Activated T-cell treated with anti-CD3 and anti-CD28 coated beads, Interleukin-2, amount 50 U/mL, for 4 hours (primary cell): ENCODE data around the gene AGBL4. TPM values are rescaled to one million over a fixed set of nuclear protein-coding genes. Genes with fewer than 3 reads are reported as not detected.

Experiments
- ATAC-seq, 2 donors: fragments of 200-7000 bp; cut with Tn5 transposase; one replicate each; pipeline ENCODE4 v1.10.0; 2021
- DNase-seq: peaks from one replicate; pipeline ENCODE4 v3.0.0-alpha.2; 2020
- H3K27me3 Mint-ChIP-seq: one replicate; pipeline ENCODE4 v1.8.0; 2021; ENCODE audit warnings: low read depth, mixed read lengths
- H3K36me3 Mint-ChIP-seq: one replicate; pipeline ENCODE4 v1.8.0; 2022; ENCODE audit warnings: mixed read lengths; ENCODE audit not compliant: insufficient read depth
- H3K4me1 Mint-ChIP-seq: one replicate; pipeline ENCODE4 v1.8.0; 2021; ENCODE audit warnings: low read depth, mixed read lengths
- H3K4me3 Mint-ChIP-seq: one replicate; pipeline ENCODE4 v1.8.0; 2021; ENCODE audit warnings: mild to moderate bottlenecking, moderate library complexity, mixed read lengths
- H3K9me3 Mint-ChIP-seq: one replicate; pipeline ENCODE4 v1.8.0; 2021; ENCODE audit warnings: mixed read lengths
- total RNA-seq, 3 donors: library from RNA; stranded (reverse); gene quantifications; one replicate each; pipeline ENCODE4 v1.2.1, GENCODE V29; 2021

The AGBL4 gene
- total RNA-seq, 3 donors from 2014 or later, result not detected

DNA sequence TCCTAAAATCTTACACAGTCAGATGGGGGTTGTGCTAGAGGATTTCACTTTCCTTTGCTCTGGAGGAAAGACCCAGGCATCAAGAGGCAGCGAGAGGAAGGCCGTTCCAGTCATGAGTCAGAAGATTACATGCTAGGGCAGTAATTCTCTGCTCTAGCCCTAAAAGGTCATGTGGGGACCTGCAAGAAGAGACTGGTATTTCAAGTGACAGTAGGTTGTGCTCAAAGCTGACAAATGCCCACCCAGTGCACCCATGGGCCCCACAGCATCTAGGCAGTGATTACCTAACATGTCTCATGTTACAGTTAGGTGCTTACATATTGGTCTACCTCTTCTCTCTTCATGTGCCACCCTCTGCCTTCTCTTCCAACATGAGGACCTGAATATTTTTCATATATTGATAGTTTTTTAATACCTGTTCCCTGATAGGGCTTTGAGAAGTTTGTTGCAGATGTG lies 1147.4 kb downstream of the AGBL4 start:
- ATAC-seq (no peak), DNase-seq (no peak)
- Mint-ChIP-seq H3K4me3 (no peak overlapping the region), H3K9me3 (no peaks in the 10 kb centered on the region), H3K27me3 (peaks cover 2% of the 10 kb centered on the region), H3K36me3 (no peaks in the 10 kb centered on the region), H3K4me1 (no peaks in the 10 kb centered on the region)

GRCh38 chr1:48875552-48876329 lies 1148.0 kb downstream of the AGBL4 start:
- no peaks in the 10 kb centered on the region for H3K9me3 Mint-ChIP-seq
- H3K27me3 Mint-ChIP-seq, result peaks cover 2% of the 10 kb centered on the region
- H3K36me3 Mint-ChIP-seq, result no peaks in the 10 kb centered on the region
- H3K4me1 Mint-ChIP-seq, result no peaks in the 10 kb centered on the region
- DNase-seq (no peak), ATAC-seq (no peak)
- no peak overlapping the region for H3K4me3 Mint-ChIP-seq

DNA sequence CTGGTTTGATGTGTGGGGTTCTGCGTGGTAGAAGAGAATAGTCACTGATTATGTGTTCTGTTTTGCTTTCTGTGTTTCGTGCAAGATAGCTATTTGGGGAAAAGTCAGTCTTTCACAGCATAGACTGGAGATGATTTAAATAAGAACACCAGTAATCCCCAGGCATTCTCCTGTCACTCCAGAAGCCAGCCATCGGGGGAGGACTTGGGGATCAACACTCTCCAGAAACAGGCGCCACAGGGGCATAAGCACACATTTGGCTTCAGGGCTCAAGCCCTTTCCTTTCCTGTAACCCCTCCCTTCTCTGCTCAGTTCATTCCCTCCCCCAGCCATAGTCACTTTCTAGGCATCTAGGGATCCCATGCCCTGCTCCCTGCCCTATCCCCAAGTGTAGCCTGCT lies 1149.8 kb downstream of the AGBL4 start:
- Mint-ChIP-seq H3K4me3 (no peak overlapping the region), H3K4me1 (no peaks in the 10 kb centered on the region), H3K36me3 (no peaks in the 10 kb centered on the region), H3K9me3 (no peaks in the 10 kb centered on the region), H3K27me3 (no peaks in the 10 kb centered on the region)
- no peak for ATAC-seq
- DNase-seq, result no peak

GRCh38 chr1:48870596-48870995 lies 1153.2 kb downstream of the AGBL4 start:
- Mint-ChIP-seq H3K4me1 (no peaks in the 10 kb centered on the region), H3K36me3 (no peaks in the 10 kb centered on the region), H3K27me3 (no peaks in the 10 kb centered on the region), H3K4me3 (no peak overlapping the region), H3K9me3 (no peaks in the 10 kb centered on the region)
- ATAC-seq (no peak), DNase-seq (no peak)

DNA sequence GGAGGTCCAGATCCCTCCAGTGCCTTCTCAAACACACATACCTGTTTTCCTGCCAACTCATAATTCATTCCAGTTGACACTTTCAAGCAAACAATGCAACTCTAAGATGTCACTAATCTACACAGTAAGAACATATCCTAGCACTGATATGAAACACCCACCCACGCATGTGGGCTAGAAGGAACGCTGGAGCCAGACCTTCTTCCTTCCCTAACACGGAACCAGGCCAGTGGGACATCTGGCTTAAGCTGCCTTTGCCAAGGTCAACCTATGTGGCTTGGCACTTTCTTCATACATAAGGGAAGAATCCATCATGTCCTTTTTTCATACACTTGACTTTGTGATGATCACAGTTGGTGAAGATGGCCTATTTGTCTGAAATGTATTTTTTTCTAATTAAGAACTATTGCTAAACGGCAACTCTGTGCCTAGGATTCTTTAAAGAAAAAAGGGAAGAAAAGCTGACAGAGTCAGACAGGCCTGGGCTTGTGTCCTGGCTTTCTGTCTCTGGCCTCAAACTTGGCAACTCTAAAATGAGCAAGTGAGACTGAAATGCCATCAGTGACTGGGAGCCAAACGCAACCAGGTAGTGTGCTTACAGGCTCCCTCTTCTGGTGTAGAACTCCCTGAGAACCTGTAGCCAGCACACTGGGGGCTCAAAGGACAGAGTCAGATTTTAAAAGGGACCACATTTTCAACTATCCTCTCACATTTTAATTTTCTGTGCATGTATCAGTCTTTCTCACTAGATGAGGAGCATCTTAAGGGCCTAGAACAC lies 1154.4 kb downstream of the AGBL4 start:
- Mint-ChIP-seq H3K4me1 (no peaks in the 10 kb centered on the region), H3K27me3 (no peaks in the 10 kb centered on the region), H3K4me3 (no peak overlapping the region), H3K9me3 (no peaks in the 10 kb centered on the region), H3K36me3 (no peaks in the 10 kb centered on the region)
- no peak for ATAC-seq
- DNase-seq, result no peak

DNA sequence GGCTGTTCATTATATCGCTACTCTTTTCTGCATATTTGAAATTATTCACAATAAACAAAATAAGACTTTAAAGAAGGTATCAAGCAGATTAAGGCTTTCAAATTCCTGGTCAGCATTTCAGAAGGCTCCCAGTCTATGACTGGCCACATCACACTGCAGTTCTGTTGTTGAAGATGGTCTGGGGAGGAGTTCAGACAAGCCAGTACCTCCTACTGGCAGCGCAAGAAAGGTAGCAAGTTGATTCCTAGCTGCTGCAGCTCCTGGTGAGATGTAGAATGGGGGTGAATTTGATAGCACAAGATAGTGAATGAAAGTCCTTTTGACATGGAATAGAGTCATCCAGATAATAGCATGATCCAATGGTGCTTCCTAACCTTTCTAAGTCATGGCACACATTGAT lies 1158.8 kb downstream of the AGBL4 start:
- Mint-ChIP-seq H3K4me3 (no peak overlapping the region), H3K36me3 (no peaks in the 10 kb centered on the region), H3K9me3 (peaks cover 14% of the 10 kb centered on the region), H3K4me1 (no peaks in the 10 kb centered on the region), H3K27me3 (peaks cover 1% of the 10 kb centered on the region)
- ATAC-seq, result no peak
- DNase-seq, result no peak

- peaks cover 17% of the 10 kb centered on the region for H3K9me3 Mint-ChIP-seq
- H3K4me3 Mint-ChIP-seq, result no peak overlapping the region
- H3K4me1 Mint-ChIP-seq, result no peaks in the 10 kb centered on the region
- DNase-seq (no peak), ATAC-seq (no peak)
- H3K27me3 Mint-ChIP-seq, result peaks cover 1% of the 10 kb centered on the region
- no peaks in the 10 kb centered on the region for H3K36me3 Mint-ChIP-seq
Observed at GRCh38 chr1:48859456-48859855, 1164.3 kb downstream of the AGBL4 start.

DNA sequence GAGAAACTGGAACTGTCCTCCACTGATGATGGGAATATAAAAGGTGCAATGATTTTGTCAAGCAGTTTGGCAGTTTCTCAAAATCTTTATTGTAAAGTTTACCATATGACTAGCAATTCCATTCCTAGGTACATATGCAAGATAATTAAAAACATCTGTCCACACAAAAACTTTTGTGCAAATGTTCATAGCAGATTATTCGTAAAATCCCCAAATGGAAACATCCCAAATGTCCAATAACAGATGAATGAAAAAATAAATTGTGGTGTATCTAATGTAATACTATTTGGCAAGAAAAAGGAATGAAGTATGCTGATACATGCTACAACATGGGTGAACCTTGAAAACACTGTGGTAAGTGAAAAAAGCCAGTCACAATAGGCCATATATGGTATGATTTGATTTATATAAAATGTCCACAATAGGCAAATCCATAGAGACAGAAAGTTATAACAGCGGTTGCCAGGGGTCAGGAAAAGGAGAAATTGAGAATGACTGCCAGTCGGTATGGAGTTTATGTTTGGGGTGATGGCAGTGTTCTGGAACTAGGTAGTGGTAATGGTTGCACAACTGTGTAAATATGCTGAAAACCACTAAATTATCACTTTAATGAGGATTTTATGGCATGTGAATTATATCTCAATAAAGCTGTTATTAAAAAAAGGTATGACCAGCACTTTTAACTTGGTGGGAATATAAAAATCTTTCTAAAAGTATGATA lies 1165.4 kb downstream of the AGBL4 start:
- Mint-ChIP-seq H3K4me3 (no peak overlapping the region), H3K27me3 (peaks cover 1% of the 10 kb centered on the region), H3K4me1 (no peaks in the 10 kb centered on the region), H3K36me3 (no peaks in the 10 kb centered on the region), H3K9me3 (peaks cover 17% of the 10 kb centered on the region)
- DNase-seq, result no peak
- no peak for ATAC-seq

GRCh38 chr1:48853006-48853405 lies 1170.7 kb downstream of the AGBL4 start:
- Mint-ChIP-seq H3K4me1 (no peaks in the 10 kb centered on the region), H3K9me3 (no peaks in the 10 kb centered on the region), H3K27me3 (no peaks in the 10 kb centered on the region), H3K4me3 (no peak overlapping the region), H3K36me3 (no peaks in the 10 kb centered on the region)
- ATAC-seq (no peak), DNase-seq (no peak)

- Mint-ChIP-seq H3K27me3 (no peaks in the 10 kb centered on the region), H3K9me3 (no peaks in the 10 kb centered on the region), H3K36me3 (no peaks in the 10 kb centered on the region), H3K4me3 (no peak overlapping the region), H3K4me1 (no peaks in the 10 kb centered on the region)
- ATAC-seq (no peak), DNase-seq (no peak)
Observed at GRCh38 chr1:48851638-48852037, 1172.1 kb downstream of the AGBL4 start.

GRCh38 chr1:48848035-48848434 lies 1175.7 kb downstream of the AGBL4 start:
- ATAC-seq (no peak), DNase-seq (no peak)
- Mint-ChIP-seq H3K4me1 (no peaks in the 10 kb centered on the region), H3K36me3 (no peaks in the 10 kb centered on the region), H3K27me3 (no peaks in the 10 kb centered on the region), H3K9me3 (no peaks in the 10 kb centered on the region), H3K4me3 (no peak overlapping the region)

DNA sequence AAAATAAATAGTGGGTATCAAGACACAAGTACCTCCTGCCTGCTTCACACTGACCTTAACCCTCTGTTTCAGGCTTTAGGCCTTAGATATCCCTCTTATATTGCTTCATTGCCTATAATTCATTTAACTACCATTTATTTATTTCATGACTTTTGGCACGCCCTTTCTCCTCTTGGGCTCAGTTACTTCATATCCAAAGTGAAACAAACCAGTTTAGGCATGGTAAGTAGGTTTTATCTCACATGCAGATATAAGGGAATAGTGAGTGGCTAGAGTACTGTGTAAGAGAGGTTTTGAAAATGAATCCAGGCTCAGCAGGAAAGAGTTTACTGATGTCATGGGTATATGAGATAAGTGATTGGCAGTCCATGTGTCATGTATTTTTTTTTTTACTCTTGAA lies 1177.3 kb downstream of the AGBL4 start:
- Mint-ChIP-seq H3K9me3 (no peaks in the 10 kb centered on the region), H3K4me1 (no peaks in the 10 kb centered on the region), H3K27me3 (no peaks in the 10 kb centered on the region), H3K4me3 (no peak overlapping the region), H3K36me3 (no peaks in the 10 kb centered on the region)
- no peak for ATAC-seq
- DNase-seq, result no peak

DNA sequence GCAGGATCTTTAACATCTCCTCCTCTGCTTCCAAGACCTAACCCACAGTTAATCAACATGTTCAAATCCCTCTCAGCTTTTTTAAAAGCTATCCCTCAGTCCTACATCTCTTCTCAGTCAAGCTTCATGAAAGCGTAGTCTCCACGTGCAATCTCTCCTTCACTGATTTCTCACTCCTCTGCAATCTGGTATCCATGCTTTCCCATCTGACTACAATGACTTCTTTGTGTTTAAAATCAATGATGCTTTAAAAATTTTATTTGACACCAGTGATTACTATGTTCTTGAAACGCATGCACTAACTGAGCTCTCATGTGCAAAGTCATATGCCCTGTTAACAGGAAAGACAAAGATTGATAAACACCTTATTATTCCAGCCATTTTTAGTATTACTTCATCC lies 1179.6 kb downstream of the AGBL4 start:
- ATAC-seq, result no peak
- Mint-ChIP-seq H3K36me3 (no peaks in the 10 kb centered on the region), H3K4me3 (no peak overlapping the region)

DNA sequence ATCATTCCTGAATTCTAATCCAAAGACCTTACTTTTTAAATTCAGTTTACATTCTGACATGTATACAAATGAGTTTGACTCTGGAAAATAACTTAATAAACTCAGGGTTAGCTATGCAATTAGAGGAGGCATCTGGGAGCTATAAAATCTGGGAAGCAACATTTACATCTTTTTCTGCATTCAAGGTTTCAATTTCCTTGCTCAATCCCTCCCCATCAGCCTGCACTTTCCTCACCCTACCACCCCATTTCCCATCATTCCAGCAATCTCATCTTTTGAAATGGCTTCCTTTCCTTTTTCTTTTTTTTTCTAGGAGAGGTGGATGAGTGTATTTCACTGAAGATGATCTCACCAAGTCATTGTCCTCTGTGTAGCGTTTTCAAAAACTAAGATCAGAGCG lies 1181.8 kb downstream of the AGBL4 start:
- no peak for DNase-seq
- Mint-ChIP-seq H3K4me1 (no peaks in the 10 kb centered on the region), H3K4me3 (no peak overlapping the region), H3K9me3 (no peaks in the 10 kb centered on the region), H3K27me3 (no peaks in the 10 kb centered on the region), H3K36me3 (no peaks in the 10 kb centered on the region)
- no peak for ATAC-seq

More for the DNA sequence above, 1179.6 kb downstream of the AGBL4 start:
- Mint-ChIP-seq H3K27me3 (no peaks in the 10 kb centered on the region), H3K9me3 (no peaks in the 10 kb centered on the region), H3K4me1 (no peaks in the 10 kb centered on the region)
- DNase-seq, result no peak
